Kasumi-1 (cell line): ENCODE results near the gene CACNB2.

Experiments
- DNase-seq, 2 experiments: peaks; one replicate each; lab custom pipeline; 2025; lab: John Stamatoyannopoulos, UW

The CACNB2 gene

DNA sequence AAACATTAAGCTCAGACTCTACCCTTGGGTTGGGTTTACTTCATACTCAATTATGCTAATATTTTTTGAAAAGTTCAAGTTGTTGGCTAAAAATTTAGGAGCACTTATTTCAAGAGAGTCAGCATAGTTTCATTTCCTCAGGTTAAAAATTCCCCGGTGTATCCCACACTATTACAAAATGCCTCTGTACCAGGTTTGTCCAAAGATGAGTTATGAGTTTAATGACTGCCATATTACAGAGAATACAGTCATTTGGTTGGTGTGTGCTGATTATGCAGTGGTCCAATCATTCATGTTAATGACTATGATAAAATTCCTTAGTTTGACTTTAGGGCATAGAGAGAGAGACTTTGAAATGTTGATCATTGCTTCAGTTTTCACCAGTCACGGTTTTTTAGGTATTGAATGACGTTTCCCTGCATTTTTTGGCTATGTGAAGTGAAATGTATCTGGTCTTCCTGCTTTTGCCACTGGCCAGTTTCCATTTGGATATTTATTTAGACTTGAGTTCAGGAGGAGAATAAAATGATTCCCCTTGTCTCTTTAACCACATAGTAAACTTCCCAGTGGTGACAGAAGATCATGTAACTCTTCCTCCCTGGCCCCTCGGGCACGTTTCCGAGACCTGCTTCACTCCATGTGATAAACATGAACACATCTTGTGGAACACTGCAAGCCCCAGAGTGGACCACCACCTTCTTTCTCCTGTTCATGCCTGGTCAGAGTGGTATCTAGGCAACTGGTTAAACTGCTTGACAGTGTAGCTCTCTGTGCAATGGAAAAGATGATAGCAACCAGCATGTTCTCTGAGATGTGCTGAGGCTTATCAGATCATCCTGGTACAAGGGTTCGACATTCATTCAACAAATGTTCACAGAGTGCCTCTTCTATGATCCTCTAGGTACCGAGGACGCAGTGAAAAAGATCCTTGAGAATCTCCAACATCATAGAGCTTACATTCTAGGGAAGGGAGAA, 153.6 kb downstream of the CACNB2 start:
- no peak for DNase-seq

DNA sequence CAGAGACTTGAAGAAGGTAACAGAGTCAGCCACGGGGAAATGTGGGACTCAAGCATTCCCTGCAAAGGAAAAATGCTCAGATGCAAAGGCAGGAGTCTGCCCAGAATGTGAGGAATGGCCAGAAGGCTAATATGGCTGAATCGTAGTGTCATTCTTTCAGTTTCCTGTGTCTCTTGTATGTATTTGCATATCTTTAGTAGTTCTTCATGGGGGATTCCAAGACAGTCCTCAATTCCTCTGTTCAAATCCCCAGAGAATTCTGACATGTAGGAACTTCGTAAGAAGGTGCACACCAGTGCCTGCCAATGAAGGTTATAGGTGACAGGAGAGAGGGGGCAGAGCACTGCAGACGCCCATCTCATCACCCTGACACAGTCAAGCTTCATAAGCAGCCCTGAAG, 154.4 kb downstream of the CACNB2 start:
- DNase-seq = no peak

DNA sequence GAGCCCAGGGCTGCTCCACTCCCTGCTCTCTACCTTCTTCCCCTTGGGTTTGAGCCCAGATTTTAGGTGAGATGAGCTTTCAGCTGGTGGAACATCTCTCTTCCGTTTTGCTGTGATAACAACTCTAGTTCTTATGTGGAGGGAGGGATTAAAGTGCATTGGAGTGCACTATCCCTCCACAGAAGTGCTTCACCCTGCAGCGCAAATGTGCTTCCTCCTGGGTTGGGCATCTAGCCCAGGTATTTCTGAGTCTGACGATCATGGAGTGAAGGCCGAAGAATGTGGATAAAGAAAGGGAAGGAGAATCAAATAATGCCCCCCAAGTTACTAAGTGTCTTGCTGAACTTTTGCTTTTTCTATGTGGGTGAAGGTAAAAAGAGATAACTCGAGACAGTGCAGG, 157.4 kb downstream of the CACNB2 start:
- no peak for DNase-seq

GRCh38 chr10:18298256-18298655, 158.0 kb downstream of the CACNB2 start:
- no peak for DNase-seq

DNA sequence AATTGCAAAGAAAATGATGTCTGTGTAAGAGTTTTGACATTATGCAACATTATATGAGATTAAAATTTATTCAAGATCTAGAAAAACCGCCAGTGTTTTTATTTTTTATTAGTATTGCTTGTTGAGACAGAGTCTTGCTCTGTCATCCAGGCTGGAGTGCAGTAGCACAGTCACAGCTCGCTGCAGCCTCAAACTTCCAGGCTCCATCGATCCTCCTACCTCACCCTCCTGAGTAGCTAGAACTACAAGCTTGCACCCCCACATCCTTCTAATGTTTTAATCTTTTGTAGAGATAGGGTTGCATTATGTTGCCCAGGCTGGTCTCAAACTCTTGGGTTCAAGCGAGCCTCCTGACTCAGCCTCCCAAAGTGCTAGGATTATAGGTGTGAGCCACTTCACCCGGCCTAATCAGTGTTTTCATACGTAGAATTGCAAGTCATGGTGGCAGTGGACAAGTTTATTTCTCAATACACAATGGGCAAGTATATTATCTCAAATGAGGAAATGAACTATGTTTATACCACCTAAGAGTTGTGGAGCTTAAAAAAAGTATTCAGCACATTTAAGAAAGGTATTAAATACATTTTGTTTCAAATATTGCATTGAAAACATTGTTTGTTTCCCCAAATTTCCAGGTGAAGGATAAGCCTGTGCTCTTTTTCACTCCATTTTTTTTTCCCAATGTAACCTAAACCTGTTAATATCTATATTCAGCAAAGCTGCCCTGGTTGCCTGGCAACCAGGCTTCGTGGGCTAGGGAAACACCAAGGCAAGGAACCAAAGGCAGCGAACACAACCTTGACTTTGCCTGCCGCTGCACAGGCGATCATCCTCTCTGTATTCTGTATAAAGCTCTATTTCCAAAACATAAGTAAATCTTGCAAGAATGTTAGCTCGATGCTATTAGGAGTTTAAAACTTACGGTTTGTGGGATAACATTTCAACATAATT, 163.9 kb downstream of the CACNB2 start:
- DNase-seq = no peak

GRCh38 chr10:18306031-18306430, 165.8 kb downstream of the CACNB2 start:
- no peak for DNase-seq

DNA sequence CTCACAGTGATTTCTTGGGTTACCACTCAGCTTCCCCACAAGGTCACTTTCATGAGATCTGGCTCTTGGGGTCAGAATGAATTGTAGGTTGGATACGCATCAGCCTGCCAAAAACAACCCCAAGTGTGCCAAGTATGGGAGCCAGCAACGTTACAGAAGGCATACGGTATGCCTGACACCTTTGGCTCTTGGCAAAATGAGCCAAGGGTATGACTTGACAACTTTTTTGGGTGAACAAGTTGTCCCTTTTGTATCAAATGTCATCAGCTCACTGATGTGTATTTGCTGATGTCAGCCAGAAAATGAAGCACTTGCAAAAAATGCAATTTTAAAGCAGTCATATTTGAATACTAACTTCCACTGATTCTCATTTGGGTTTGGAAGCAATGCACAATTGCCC, 168.4 kb downstream of the CACNB2 start:
- no peak for DNase-seq

- no peak for DNase-seq
These were observed 170.5 kb downstream of the CACNB2 start for GRCh38 chr10:18310761-18311160.

DNA sequence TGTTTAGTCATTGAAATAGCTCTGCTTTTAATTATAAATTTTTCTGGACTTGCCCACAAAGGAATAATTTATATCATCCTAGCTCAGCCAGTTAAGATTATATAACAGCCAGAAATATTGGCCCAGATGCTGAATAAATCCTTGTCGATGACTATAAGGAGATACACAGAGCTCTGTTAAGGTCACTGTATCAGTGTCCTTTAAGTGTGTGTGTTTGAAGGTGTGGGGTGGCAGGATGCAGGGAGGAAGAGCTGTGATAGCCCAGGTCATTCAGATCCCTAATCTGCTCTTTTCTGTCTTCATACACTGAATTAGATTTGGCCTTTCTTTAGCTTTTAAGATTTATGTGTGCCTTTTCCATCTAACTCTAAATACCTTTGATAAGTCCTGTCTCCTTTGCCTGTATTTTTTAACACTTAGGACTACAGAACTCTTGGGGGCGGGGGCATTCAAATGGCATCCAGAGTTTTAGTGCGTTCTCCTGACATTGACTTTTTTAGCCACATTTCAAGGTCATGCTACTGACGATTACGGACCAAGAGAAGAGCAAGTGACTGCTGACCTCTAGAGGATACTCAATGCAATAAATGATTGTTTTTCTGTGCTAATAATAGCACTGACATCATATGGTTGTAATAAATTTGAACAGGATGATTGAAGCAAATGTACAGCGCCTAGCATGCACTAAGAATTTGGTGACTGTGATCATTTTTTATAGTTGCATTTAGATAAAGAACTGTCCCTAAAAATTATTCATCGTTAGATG, 172.3 kb downstream of the CACNB2 start:
- DNase-seq = peak; percentile 62 to 63

DNA sequence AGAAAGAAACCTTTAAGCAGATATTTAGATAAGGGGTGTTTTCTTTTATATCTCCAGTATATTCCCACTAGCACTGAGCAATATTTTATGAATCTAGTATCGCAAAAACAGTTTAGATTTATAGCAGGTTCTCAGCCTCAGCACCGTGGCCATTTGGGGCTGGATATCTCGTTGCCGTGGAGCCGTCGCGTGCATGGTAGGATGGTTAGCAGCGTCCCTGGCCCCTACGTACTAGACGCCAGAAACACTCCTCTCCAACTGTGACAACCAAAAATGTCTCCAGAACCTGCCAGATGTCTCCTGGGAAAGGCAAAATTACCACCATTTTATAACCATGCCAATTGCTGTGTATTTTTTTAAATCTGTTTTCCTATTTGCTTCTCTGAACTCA, 172.9 kb downstream of the CACNB2 start:
- no peak for DNase-seq

DNA sequence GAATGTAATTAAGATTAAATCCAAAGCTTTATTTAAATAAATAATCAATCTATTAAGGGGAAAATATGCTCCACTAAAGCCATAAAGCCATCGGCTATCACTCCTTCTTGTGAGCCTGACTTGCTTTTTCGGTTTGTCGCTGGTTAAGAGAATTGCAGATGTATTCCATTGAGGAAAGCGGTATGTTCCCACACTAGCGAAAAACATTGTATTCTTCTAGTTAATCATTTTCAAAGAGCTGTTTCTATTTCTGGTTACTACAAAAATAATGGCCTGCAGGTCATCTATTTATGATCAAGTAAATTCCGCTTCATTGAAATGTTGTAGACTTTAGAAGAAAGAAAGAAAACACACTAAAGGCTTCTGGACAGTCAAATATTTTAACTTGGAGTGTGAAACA, 173.4 kb downstream of the CACNB2 start:
- DNase-seq = no peak

DNA sequence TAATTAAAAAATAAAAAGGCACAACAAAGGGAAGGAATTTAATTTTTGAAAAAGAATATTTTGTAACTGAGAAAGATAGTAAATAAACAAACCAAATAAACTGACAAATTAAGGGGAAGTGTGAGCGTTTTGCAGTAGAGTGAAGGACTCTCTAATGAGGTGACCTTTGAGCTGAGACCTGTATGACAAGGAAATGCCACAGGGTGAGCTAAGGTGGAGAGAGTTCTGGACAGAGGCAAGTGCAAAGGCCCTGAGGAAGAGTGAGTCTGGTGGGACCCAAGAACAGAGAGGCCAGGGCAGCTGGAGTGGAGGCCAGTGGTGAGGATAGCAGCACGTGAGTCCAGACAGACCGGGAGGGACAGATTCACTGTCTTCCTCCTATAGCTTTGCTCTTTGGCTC, 179.4 kb downstream of the CACNB2 start:
- no peak for DNase-seq

DNA sequence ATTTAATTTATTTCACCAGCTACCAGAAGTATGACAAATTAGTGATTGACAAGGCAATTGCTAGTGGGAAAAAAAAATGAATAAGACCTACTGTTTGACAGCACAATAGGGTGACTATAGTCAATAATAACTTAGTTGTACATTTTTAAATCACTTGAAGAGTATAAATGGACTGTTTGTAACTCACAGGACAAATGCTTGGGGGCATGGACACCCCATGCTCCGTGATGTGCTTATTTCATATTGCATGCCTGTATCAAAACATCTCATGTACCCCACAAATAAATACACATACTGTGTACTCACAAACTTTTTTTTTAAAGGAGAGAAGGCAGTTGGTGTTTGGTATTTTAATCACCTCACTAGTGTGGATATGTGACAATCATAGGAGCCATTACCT, 181.1 kb downstream of the CACNB2 start:
- DNase-seq = no peak

GRCh38 chr10:18323916-18324315, 183.7 kb downstream of the CACNB2 start:
- DNase-seq = no peak

DNA sequence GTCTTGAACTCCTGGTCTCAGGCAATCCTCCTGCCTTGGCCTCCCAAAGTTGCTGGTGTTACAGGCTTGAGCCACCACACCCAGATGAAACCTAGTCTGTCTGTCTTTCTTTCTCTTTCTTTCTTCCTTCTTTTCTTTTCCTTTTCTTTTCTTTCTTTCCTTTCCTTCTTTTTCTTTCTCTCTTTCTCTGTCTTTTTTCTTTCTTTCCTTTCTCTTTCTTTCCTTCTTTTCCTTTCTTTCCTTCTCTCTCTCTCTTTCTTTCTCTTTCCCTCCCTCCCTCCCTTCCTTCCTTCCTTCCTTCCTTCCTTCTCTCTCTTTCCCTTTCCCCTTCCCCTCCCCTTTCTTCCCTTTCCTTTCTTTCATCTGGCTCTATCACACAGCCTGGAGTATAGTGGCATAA, 185.2 kb downstream of the CACNB2 start:
- no peak for DNase-seq

GRCh38 chr10:18325889-18326531, 185.8 kb downstream of the CACNB2 start:
- no peak for DNase-seq

- no peak for DNase-seq
These were observed 188.7 kb downstream of the CACNB2 start for GRCh38 chr10:18328941-18329340.

- DNase-seq = no peak
These were observed 191.8 kb downstream of the CACNB2 start for GRCh38 chr10:18332048-18332447.

DNA sequence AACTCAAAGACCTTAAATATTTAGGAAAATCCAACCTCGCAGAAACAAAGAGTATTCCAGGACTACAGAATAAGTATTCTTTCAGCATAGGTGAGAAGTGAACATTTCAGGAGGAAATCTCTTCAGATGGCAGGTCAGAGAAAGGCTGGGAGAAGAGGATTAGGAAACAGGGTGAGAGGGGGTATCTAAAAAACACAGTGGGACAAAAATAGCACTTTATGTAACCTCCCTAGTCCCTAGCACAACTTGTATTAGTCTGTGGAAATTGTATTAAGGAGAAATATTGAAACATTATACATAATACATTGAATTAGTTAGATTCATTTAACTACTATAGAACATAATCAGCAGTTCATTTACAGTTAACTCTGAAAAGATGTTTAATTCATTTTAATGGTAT, 192.3 kb downstream of the CACNB2 start:
- DNase-seq = no peak

DNA sequence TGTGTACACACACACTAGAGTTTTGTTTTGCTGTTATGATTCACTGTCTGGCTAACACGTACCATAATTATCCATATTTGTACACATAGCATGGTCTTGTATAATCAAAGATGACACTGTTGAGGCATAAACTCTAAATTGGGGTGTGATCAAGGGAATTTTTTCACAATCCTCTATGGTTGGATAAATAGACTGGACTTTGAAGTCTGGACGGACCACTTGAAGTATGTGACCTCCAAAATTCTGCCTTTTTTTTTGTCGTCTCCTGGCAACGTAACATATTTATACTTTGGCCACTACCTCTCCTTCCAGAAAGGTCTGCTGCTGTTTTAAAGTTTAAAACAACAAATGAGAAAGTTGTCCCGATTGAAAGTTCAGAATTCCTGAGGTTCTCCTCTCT, 193.4 kb downstream of the CACNB2 start:
- no peak for DNase-seq

DNA sequence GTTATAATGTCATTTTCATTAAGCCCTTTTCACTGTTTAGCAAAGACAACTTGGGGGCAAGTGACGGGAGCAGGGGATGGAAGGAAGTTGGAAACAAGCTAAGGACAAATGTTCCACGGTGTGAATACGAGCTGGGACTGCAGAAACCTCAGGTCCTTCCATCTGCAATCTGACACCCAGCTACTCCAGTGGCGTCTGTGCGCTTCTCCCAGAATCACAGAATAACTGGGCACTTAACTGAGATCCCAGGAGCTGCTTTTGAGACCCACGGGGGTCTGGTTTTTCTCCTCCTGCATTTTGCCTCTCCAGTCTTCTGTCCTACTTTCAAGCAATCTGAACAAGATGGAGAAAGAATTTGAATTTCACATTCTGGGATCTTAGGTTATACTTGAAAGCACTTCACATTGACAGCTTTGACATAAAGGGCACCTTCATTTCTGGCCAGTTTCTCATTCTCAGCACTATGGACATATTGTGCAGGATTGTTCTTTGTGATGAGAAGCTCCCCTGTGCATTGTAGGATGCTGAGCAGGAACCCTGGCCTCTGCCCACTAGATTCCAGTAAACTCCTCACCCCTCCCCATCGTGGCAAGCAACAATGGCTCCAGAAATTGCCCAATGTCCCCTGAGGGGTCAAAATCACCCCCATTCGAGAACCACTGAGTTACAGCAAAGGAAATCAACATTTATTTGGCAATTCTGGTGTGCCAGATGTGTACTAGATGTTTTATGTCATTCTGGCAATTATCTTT, 194.1 kb downstream of the CACNB2 start:
- DNase-seq = no peak
